ENCODE results near the gene SBNO2.

GRCh38 chr19:1123885-1124677 lies 50.0 kb downstream of the SBNO2 start:
- TF ChIP-seq EZH2 (IDR thresholded peaks at IDR 0.05; ENCODE audit: borderline replicate concordance, low read depth, low read length, severe bottlenecking) = no peak
- TF ChIP-seq, protein P1, sequence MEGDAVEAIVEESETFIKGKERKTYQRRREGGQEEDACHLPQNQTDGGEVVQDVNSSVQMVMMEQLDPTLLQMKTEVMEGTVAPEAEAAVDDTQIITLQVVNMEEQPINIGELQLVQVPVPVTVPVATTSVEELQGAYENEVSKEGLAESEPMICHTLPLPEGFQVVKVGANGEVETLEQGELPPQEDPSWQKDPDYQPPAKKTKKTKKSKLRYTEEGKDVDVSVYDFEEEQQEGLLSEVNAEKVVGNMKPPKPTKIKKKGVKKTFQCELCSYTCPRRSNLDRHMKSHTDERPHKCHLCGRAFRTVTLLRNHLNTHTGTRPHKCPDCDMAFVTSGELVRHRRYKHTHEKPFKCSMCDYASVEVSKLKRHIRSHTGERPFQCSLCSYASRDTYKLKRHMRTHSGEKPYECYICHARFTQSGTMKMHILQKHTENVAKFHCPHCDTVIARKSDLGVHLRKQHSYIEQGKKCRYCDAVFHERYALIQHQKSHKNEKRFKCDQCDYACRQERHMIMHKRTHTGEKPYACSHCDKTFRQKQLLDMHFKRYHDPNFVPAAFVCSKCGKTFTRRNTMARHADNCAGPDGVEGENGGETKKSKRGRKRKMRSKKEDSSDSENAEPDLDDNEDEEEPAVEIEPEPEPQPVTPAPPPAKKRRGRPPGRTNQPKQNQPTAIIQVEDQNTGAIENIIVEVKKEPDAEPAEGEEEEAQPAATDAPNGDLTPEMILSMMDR (IDR thresholded peaks at IDR 0.05; ENCODE audit: borderline replicate concordance, extremely low read depth, low read length, poor library complexity, severe bottlenecking) = no peak
